Loucy (cell line): Measurements from ENCODE around the gene CAMSAP1.

Experiments used
- H2AFZ ChIP-seq: fragments of 200-600 bp; sonication (generic); 2 replicates; pipeline ENCODE4 v1.6.0; 2016; ENCODE audit warnings: antibody characterized with exemption, mild to moderate bottlenecking, low read length, moderate library complexity
- H3F3A ChIP-seq: fragments of 200-600 bp; 2 replicates; pipeline ENCODE4 v1.6.0; 2016; ENCODE audit warnings: antibody characterized with exemption, low read depth, mild to moderate bottlenecking
- H3K27me3 ChIP-seq: fragments of 200-600 bp; sonication (generic); 2 replicates; pipeline ENCODE4 v1.6.1; 2014; ENCODE audit warnings: low read length, mild to moderate bottlenecking; ENCODE audit not compliant: insufficient read depth, poor library complexity, severe bottlenecking
- H3K36me3 ChIP-seq: fragments of 200-600 bp; sonication (generic); 2 replicates; pipeline ENCODE4 v1.6.1; 2016; ENCODE audit warnings: low read length; ENCODE audit not compliant: insufficient read depth
- H3K4me1 ChIP-seq: fragments of 200-600 bp; sonication (generic); 2 replicates; pipeline ENCODE4 v1.5.1; 2014; ENCODE audit warnings: low read length, mild to moderate bottlenecking; ENCODE audit not compliant: insufficient read depth, poor library complexity, severe bottlenecking
- H3K4me2 ChIP-seq: fragments of 200-600 bp; sonication (generic); 2 replicates; pipeline ENCODE4 v1.6.0; 2014; ENCODE audit warnings: antibody characterized with exemption, low read length, low read depth, mild to moderate bottlenecking; ENCODE audit not compliant: poor library complexity, severe bottlenecking
- H3K4me3 ChIP-seq: fragments of 200-600 bp; sonication (generic); 2 replicates; pipeline ENCODE4 v1.5.1; 2014; ENCODE audit warnings: low read length, mild to moderate bottlenecking, mixed read lengths; ENCODE audit not compliant: poor library complexity, severe bottlenecking
- H3K79me2 ChIP-seq: fragments of 200-600 bp; sonication (generic); 2 replicates; pipeline ENCODE4 v1.6.1; 2014; ENCODE audit warnings: low read length; ENCODE audit not compliant: insufficient read depth
- H3K9ac ChIP-seq: fragments of 200-600 bp; sonication (generic); 2 replicates; pipeline ENCODE4 v1.6.0; 2014; ENCODE audit warnings: mild to moderate bottlenecking, low read depth, low read length, moderate library complexity; ENCODE audit not compliant: poor library complexity, severe bottlenecking
- H3K9me2 ChIP-seq: fragments of 200-600 bp; sonication (generic); replicated peaks from 2 replicates; pipeline ENCODE4 v1.6.1; 2016; ENCODE audit warnings: low read depth, low read length, mixed read lengths
- H3K9me3 ChIP-seq: fragments of 200-600 bp; sonication (generic); 2 replicates; pipeline ENCODE4 v1.6.1; 2014; ENCODE audit warnings: mild to moderate bottlenecking, antibody characterized with exemption, low read length, low read depth; ENCODE audit not compliant: insufficient read depth
- H4K20me1 ChIP-seq: fragments of 200-600 bp; sonication (generic); 2 replicates; pipeline ENCODE4 v1.6.0; 2014; ENCODE audit warnings: antibody characterized with exemption, low read length, mild to moderate bottlenecking; ENCODE audit not compliant: insufficient read depth, poor library complexity, severe bottlenecking
- EZH2phosphoT487 ChIP-seq: fragments of 200-600 bp; IDR thresholded peaks from 2 replicates; pipeline ENCODE4 v1.6.1; 2018; ENCODE audit warnings: antibody characterized with exemption, mild to moderate bottlenecking, moderate library complexity, borderline replicate concordance
- TF ChIP-seq, protein P1 (sequence below): fragments of 200-600 bp; sonication (generic); conservative IDR thresholded peaks from 2 replicates; pipeline ENCODE4 v1.5.1; 2014; ENCODE audit warnings: mild to moderate bottlenecking, antibody characterized with exemption, low read length

The CAMSAP1 gene

DNA sequence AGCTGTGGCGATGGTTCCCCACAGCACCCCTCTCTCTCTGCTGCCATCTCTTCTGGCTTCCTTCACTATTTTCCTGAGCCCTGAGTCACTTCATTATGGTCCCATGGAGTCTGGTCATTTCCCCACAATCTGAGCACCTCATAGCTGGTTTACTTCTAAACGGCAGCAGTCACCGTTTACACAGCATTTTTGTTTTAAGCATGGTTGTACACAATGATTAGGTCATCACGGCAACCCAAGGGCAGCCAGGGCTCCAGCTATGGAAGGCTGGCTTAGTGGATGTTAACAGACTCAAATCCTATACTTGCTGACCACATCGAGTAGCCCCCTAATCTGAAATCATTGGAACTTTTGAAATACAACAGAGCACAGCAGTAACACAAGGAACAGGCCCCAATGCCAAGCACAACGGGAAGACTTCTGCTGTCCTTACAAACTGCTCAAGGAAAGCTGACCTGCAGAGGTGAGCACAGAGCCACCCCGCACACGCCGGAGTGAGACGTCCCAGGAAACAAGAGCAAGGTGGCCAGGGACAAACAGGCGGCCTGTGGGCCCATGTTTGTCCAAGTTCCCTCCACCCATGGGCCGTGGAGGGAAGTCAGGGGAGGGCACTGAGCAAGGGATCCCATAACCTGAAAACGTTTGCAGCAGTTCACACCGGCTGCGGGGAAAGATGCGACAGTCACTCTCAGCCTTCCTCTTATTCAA, 22.9 kb downstream of the CAMSAP1 start:
- H3K9me3 ChIP-seq, result no peaks in the 10 kb centered on the region
- TF ChIP-seq, protein P1, sequence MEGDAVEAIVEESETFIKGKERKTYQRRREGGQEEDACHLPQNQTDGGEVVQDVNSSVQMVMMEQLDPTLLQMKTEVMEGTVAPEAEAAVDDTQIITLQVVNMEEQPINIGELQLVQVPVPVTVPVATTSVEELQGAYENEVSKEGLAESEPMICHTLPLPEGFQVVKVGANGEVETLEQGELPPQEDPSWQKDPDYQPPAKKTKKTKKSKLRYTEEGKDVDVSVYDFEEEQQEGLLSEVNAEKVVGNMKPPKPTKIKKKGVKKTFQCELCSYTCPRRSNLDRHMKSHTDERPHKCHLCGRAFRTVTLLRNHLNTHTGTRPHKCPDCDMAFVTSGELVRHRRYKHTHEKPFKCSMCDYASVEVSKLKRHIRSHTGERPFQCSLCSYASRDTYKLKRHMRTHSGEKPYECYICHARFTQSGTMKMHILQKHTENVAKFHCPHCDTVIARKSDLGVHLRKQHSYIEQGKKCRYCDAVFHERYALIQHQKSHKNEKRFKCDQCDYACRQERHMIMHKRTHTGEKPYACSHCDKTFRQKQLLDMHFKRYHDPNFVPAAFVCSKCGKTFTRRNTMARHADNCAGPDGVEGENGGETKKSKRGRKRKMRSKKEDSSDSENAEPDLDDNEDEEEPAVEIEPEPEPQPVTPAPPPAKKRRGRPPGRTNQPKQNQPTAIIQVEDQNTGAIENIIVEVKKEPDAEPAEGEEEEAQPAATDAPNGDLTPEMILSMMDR, result no peak
- TF ChIP-seq EZH2phosphoT487, result no peak
- peaks cover 70% of the 10 kb centered on the region for H4K20me1 ChIP-seq

DNA sequence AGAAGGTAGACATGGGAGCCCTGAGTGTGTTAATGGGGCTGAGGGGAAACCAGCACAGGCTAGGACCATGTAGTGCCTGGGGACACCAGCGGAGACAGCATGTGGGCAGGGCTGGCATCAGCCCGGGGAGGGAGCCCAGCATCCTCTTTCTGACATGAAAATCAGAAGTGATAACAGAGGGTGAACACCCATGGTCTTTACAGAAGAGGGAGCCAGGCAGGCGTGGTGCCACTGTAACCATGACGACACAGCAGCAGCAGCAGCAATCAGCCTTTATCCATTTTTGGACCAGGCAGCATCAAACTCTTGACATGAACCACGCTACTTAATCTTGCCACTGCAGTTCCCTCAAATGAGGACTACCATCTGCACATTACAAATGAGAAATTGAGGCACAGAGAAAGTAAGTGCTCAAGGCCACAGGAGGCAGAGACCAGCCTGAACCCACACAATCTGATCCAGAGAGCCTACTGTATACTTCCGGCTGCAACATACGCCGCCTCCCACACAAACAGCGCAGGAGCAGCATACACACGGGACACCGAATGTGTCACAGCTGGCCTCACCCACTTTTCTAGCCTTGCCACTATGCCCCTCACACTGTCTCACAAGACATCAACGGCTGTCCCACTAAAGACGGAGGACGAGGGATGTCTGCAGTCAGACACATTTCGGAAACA, 23.8 kb downstream of the CAMSAP1 start:
- TF ChIP-seq, protein P1, result no peak
- no peak for TF ChIP-seq EZH2phosphoT487
- H4K20me1 ChIP-seq, result peaks cover 67% of the 10 kb centered on the region
- peaks cover 92% of the 10 kb centered on the region for H3K79me2 ChIP-seq
- H3K9me3 ChIP-seq, result no peaks in the 10 kb centered on the region
- H3K4me1 ChIP-seq, result peaks cover 33% of the 10 kb centered on the region
- no peaks in the 10 kb centered on the region for H3K27me3 ChIP-seq
- no peaks in the 10 kb centered on the region for H3F3A ChIP-seq
- no peak overlapping the region for H3K4me3 ChIP-seq
- H3K4me2 ChIP-seq, result no peak overlapping the region
- H3K9ac ChIP-seq, result no peak overlapping the region
- H2AFZ ChIP-seq, result no peak overlapping the region
- H3K36me3 ChIP-seq, result peaks cover 20% of the 10 kb centered on the region; the same call in 1 of the 2 replicates
- H3K9me2 ChIP-seq, result no peaks in the 10 kb centered on the region

More for the DNA sequence above, 22.9 kb downstream of the CAMSAP1 start:
- H3K27me3 ChIP-seq, result no peaks in the 10 kb centered on the region
- H3F3A ChIP-seq, result no peaks in the 10 kb centered on the region
- no peak overlapping the region for H3K4me2 ChIP-seq
- no peak overlapping the region for H2AFZ ChIP-seq
- no peak overlapping the region for H3K9ac ChIP-seq
- peaks cover 39% of the 10 kb centered on the region for H3K4me1 ChIP-seq
- peaks cover 92% of the 10 kb centered on the region for H3K79me2 ChIP-seq
- peaks cover 16% of the 10 kb centered on the region; the same call in 1 of the 2 replicates for H3K36me3 ChIP-seq
- H3K9me2 ChIP-seq, result no peaks in the 10 kb centered on the region
- no peak overlapping the region for H3K4me3 ChIP-seq

DNA sequence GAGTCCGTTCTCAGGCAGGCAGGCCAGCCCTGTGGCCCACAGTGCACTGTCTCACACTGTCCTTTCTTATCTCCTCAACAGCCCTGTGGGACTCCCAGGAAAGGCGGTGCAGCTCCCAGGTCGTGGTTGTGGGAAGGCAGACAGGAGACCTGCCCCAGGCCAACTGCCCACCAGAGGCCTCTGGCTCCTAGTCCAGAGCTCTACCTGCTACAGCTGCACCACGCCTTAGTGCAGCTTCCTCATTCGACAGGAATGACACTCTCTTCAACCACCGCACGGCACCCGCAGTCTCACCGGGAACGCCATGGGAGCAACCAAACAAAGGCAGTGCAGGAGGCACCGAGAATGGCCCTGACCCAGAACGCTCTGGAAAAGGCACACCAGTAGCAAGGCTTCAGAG, 25.3 kb downstream of the CAMSAP1 start:
- Histone ChIP-seq H3K4me2 (no peak overlapping the region), H3F3A (no peaks in the 10 kb centered on the region), H3K79me2 (peaks cover 92% of the 10 kb centered on the region), H3K9me3 (no peaks in the 10 kb centered on the region), H4K20me1 (peaks cover 59% of the 10 kb centered on the region), H3K4me1 (peaks cover 19% of the 10 kb centered on the region), H3K27me3 (no peaks in the 10 kb centered on the region), H3K9me2 (no peaks in the 10 kb centered on the region), H2AFZ (no peak overlapping the region), H3K9ac (no peak overlapping the region), H3K36me3 (peaks cover 20% of the 10 kb centered on the region; the same call in 1 of the 2 replicates), H3K4me3 (no peak overlapping the region)
- TF ChIP-seq EZH2phosphoT487, result no peak
- TF ChIP-seq, protein P1, result no peak
